Keratinocyte (primary cell): ENCODE measurements around the gene ITPR2. TPM values are rescaled to one million over a fixed set of nuclear protein-coding genes. Genes with fewer than 3 reads are reported as not detected.

Experiments
- DNase-seq: peaks from one replicate; pipeline ENCODE4 v3.0.0-alpha.2; 2011; ENCODE audit warnings: low read depth, missing footprints, low spot score
- FAIRE-seq: peaks from 2 replicates; lab custom pipeline; 2011; peaks lifted over from hg19 to GRCh38; lab: Jason Lieb, UNC
- H2AFZ ChIP-seq: 2 replicates; pipeline ENCODE4 v1.6.0; 2012; ENCODE audit warnings: low read length, control low read depth, inconsistent platforms; ENCODE audit not compliant: control insufficient read depth
- H3K27ac ChIP-seq: 2 replicates; pipeline ENCODE4 v1.5.1; 2011; ENCODE audit warnings: low read length; ENCODE audit not compliant: control insufficient read depth, insufficient read depth
- H3K27me3 ChIP-seq: 3 replicates; pipeline ENCODE4 v1.6.0; 2011; ENCODE audit warnings: low read length; ENCODE audit not compliant: control insufficient read depth, insufficient read depth; ENCODE audit errors: extremely low read depth
- H3K36me3 ChIP-seq, 2 experiments: 2 replicates in 1 of 2; 3 replicates in 1 of 2; pipeline ENCODE4 v1.5.1; 2011; ENCODE audit warnings: low read length in 2 of 2, mild to moderate bottlenecking in 1 of 2; ENCODE audit not compliant: control insufficient read depth in 2 of 2, insufficient read depth in 2 of 2; ENCODE audit errors: extremely low read depth in 1 of 2
- H3K4me1 ChIP-seq: 3 replicates; pipeline ENCODE4 v1.5.1; 2011; ENCODE audit warnings: low read length; ENCODE audit not compliant: control insufficient read depth, insufficient read depth; ENCODE audit errors: extremely low read depth
- H3K4me2 ChIP-seq: 3 replicates; pipeline ENCODE4 v1.6.0; 2011; ENCODE audit warnings: low read depth, low read length; ENCODE audit not compliant: control insufficient read depth, insufficient read depth; ENCODE audit errors: extremely low read depth
- H3K4me3 ChIP-seq, 3 experiments: fragments of 200-600 bp in 1 of 3; sonication (generic) in 1 of 3; 2 replicates in 2 of 3; 3 replicates in 1 of 3; pipeline ENCODE4 v1.5.1; 2011 to 2016; ENCODE audit warnings: low read length in 3 of 3, mild to moderate bottlenecking in 3 of 3, control low read depth in 2 of 3, inconsistent platforms in 1 of 3, low read depth in 1 of 3, mixed read lengths in 1 of 3, mixed run types in 1 of 3, moderate library complexity in 1 of 3; ENCODE audit not compliant: control insufficient read depth in 2 of 3, insufficient read depth in 2 of 3; ENCODE audit errors: extremely low read depth in 1 of 3
- H3K79me2 ChIP-seq: 2 replicates; pipeline ENCODE4 v1.6.0; 2012; ENCODE audit warnings: low read length; ENCODE audit not compliant: control insufficient read depth, insufficient read depth
- H3K9ac ChIP-seq: 3 replicates; pipeline ENCODE4 v1.6.0; 2011; ENCODE audit warnings: low read length; ENCODE audit not compliant: control insufficient read depth, insufficient read depth; ENCODE audit errors: extremely low read depth
- H3K9me1 ChIP-seq: 3 replicates; pipeline ENCODE4 v1.6.0; 2011; ENCODE audit warnings: low read length; ENCODE audit not compliant: control insufficient read depth, insufficient read depth; ENCODE audit errors: extremely low read depth
- H3K9me3 ChIP-seq: 2 replicates; pipeline ENCODE4 v1.5.1; 2012; ENCODE audit warnings: low read depth, low read length; ENCODE audit not compliant: control insufficient read depth
- H4K20me1 ChIP-seq: 3 replicates; pipeline ENCODE4 v1.6.0; 2011; ENCODE audit warnings: low read length; ENCODE audit not compliant: control insufficient read depth, insufficient read depth; ENCODE audit errors: extremely low read depth
- CTCF ChIP-seq, 3 experiments: IDR thresholded peaks in 1 of 3; conservative IDR thresholded peaks in 1 of 3; optimal IDR thresholded peaks in 1 of 3; 2 replicates in 2 of 3; 3 replicates in 1 of 3; pipeline versions ENCODE3 to v1.5.1; 2011; ENCODE audit warnings: low read length in 3 of 3, mild to moderate bottlenecking in 3 of 3, moderate library complexity in 2 of 3, control low read depth in 1 of 3, inconsistent platforms in 1 of 3; ENCODE audit not compliant: insufficient read depth in 2 of 3; ENCODE audit errors: extremely low read depth in 1 of 3
- EZH2 ChIP-seq: IDR thresholded peaks from one replicate; pipeline ENCODE4 v1.6.1; 2012; ENCODE audit warnings: inconsistent platforms, mild to moderate bottlenecking, low read length, moderate library complexity
- dilution Hi-C: fragments of 300-500 bp; cut with MboI; formaldehyde crosslinking; loops from one replicate; pipeline ENCODE4 v1.7.0; 2020; ENCODE audit warnings: low sequenced_read_pairs; ENCODE audit not compliant: extremely low pct_ligation_motif_present
- polyA plus RNA-seq, 5 experiments: library from polyadenylated mRNA; depleted of rRNA in 3 of 5; stranded (reverse) in 3 of 5; stranded (forward) in 1 of 5; unstranded in 1 of 5; fragments of >200 nt; gene quantifications; 1 replicate in 1 of 5; 2 replicates in 3 of 5; 3 replicates in 1 of 5; pipeline versions ENCODE4 v1.2.1 to v1.2.3, GENCODE V29; 2011 to 2012; ENCODE audit warnings: missing spikeins in 2 of 5, low read depth in 1 of 5, low replicate concordance in 1 of 5

ITPR2 gene
- polyA plus RNA-seq, 1 donor (not counting 4 experiments of a cell fraction or from before 2014, with no cell fraction given) = 7.6 TPM

- dilution Hi-C loops = no loop called here
- Histone ChIP-seq H2AFZ (no peak overlapping the region), H3K36me3 (no peaks in the 10 kb centered on the region), H3K4me3 (no peak overlapping the region), H3K9ac (no peak overlapping the region), H3K79me2 (peaks cover 4% of the 10 kb centered on the region), H4K20me1 (no peaks in the 10 kb centered on the region), H3K27me3 (no peaks in the 10 kb centered on the region), H3K27ac (no peak overlapping the region), H3K9me1 (no peaks in the 10 kb centered on the region), H3K4me2 (no peak overlapping the region), H3K4me1 (peaks cover 28% of the 10 kb centered on the region), H3K9me3 (no peaks in the 10 kb centered on the region)
- DNase-seq = no peak
- TF ChIP-seq CTCF (optimal IDR thresholded peaks at IDR 0.05 in 1 of 3, IDR thresholded peaks at IDR 0.05 in 1 of 3, conservative IDR thresholded peaks at IDR 0.05 in 1 of 3; ENCODE audit: extremely low read depth in 1 of 3, insufficient read depth in 2 of 3, low read length in 3 of 3) (no peak), EZH2 (no peak)
- no peak for FAIRE-seq
Observed at GRCh38 chr12:26801486-26801885, 31.5 kb downstream of the ITPR2 start.

GRCh38 chr12:26800858-26801257, 32.1 kb downstream of the ITPR2 start:
- Histone ChIP-seq H3K27me3 (no peaks in the 10 kb centered on the region), H3K4me1 (peaks cover 28% of the 10 kb centered on the region), H2AFZ (no peak overlapping the region), H3K9me1 (no peaks in the 10 kb centered on the region), H3K79me2 (peaks cover 4% of the 10 kb centered on the region), H3K9ac (no peak overlapping the region), H3K36me3 (no peaks in the 10 kb centered on the region), H4K20me1 (no peaks in the 10 kb centered on the region), H3K4me3 (no peak overlapping the region), H3K27ac (no peak overlapping the region), H3K4me2 (no peak overlapping the region), H3K9me3 (no peaks in the 10 kb centered on the region)
- FAIRE-seq (no peak), DNase-seq (no peak)
- TF ChIP-seq CTCF (optimal IDR thresholded peaks at IDR 0.05 in 1 of 3, IDR thresholded peaks at IDR 0.05 in 1 of 3, conservative IDR thresholded peaks at IDR 0.05 in 1 of 3; ENCODE audit: extremely low read depth in 1 of 3, insufficient read depth in 2 of 3, low read length in 3 of 3) = no peak
- TF ChIP-seq EZH2 = no peak
- dilution Hi-C loops = no loop called here
